ENCODE measurements around the gene RTEL1. TPM values are rescaled to one million over a fixed set of nuclear protein-coding genes. Genes with fewer than 3 reads are reported as not detected.
"Not testable (repeated sequence)": the region's sequence is repeated elsewhere in the genome, so short reads cannot be mapped to it uniquely, and the experiment has no call there.

The RTEL1 gene, protein sequence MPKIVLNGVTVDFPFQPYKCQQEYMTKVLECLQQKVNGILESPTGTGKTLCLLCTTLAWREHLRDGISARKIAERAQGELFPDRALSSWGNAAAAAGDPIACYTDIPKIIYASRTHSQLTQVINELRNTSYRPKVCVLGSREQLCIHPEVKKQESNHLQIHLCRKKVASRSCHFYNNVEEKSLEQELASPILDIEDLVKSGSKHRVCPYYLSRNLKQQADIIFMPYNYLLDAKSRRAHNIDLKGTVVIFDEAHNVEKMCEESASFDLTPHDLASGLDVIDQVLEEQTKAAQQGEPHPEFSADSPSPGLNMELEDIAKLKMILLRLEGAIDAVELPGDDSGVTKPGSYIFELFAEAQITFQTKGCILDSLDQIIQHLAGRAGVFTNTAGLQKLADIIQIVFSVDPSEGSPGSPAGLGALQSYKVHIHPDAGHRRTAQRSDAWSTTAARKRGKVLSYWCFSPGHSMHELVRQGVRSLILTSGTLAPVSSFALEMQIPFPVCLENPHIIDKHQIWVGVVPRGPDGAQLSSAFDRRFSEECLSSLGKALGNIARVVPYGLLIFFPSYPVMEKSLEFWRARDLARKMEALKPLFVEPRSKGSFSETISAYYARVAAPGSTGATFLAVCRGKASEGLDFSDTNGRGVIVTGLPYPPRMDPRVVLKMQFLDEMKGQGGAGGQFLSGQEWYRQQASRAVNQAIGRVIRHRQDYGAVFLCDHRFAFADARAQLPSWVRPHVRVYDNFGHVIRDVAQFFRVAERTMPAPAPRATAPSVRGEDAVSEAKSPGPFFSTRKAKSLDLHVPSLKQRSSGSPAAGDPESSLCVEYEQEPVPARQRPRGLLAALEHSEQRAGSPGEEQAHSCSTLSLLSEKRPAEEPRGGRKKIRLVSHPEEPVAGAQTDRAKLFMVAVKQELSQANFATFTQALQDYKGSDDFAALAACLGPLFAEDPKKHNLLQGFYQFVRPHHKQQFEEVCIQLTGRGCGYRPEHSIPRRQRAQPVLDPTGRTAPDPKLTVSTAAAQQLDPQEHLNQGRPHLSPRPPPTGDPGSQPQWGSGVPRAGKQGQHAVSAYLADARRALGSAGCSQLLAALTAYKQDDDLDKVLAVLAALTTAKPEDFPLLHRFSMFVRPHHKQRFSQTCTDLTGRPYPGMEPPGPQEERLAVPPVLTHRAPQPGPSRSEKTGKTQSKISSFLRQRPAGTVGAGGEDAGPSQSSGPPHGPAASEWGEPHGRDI (N-terminal part only)
- total RNA-seq (2014; rRNA removed; shearing (Covaris generic)): 8.4 and 12.5 TPM in 2 replicates
- 15.2 and 16.2 TPM in 2 replicates for polyA plus RNA-seq (2015; cell fraction: cytosol; rRNA removed)
- polyA plus RNA-seq (2015; cell fraction: nucleus; rRNA removed): 62.5 and 121 TPM in 2 replicates

DNA sequence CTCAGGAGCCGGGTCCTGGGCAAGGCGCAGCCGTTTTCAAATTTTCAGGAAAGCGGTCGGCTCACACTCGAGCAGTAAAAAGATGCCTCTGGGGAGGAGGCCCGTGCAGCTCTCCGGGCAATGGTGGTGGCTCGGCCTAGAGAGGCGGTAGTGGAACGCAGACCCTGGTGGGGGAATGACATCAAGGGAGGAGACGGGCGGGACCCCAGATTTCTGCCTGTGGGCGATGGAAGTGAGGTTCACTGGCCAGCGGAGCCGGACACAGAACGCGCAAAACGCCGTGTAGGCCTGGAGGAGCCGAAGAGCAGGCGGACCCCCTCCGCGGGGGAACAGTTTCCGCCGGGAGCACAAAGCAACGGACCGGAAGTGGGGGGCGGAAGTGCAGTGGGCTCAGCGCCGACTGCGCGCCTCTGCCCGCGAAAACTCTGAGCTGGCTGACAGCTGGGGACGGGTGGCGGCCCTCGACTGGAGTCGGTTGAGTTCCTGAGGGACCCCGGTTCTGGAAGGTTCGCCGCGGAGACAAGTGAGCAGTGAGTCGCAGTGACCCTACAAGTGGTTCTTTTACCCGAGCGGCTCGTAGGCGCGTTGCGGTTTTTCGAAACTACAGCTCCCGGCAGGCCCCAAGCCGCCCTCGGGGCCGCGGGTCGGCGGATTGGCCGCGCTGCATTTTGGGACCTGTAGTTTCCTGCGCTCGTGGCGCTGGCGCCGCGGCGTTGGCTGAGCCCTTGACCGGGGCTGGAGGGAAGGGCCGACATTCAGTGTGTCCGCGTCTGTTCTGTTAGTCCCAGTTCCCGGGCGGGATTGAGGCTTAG, at the start of gene RTEL1:
Gene RTEL1, plus strand, starts transcription at position 376 of the 812 bp plus-strand sequence. CDS start 1,091 bp downstream, outside the sequence.
- in situ Hi-C loops (cut with HindIII; ENCODE audit: low pct_unique_long_range_greater_than_20kb, low sequenced_read_pairs): no loop called here
- DNase-seq (ENCODE audit: low read depth, low spot score): peak; percentile 91

- in situ Hi-C loops (cut with HindIII; ENCODE audit: low pct_unique_long_range_greater_than_20kb, low sequenced_read_pairs): no loop called here
- no peak for DNase-seq (ENCODE audit: low read depth, low spot score)
Observed at GRCh38 chr20:63610581-63611435, 47.3 kb upstream of the RTEL1 start.

GRCh38 chr20:63611646-63612045, 46.5 kb upstream of the RTEL1 start:
- in situ Hi-C loops (cut with HindIII; ENCODE audit: low pct_unique_long_range_greater_than_20kb, low sequenced_read_pairs): no loop called here
- no peak for DNase-seq (ENCODE audit: low read depth, low spot score)

DNA sequence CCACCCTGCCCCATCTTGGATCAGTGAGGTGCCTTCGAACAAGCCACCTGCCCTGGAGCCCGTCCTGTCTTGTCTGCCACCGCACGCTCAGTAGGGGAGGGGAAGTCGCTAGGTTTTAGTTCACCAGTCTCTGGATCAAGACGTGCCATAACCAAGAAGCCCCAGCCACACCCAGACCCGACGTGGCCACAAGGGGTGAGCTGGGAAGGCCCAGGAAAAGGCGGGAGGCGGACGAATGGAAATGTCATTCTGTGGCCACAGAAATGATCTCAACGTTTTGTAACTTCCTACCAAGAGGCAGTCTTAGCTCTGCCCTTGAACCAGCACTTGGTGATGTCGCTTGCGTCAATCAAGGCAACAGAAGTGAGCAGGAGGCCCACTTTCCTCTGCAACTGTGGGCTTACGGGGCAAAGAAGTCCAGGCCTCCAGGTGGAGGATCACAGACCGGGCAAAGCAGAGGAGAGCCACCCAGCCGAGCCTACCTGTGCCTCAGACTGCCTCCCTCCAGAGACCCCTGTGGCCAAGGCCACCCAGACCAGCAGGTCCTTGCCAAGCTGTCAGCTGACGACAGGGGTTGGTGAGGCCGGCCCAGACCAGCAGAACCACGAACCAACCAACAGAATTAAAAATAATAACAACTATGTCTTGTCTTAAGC, 45.7 kb upstream of the RTEL1 start:
- DNase-seq (ENCODE audit: low read depth, low spot score): no peak

DNA sequence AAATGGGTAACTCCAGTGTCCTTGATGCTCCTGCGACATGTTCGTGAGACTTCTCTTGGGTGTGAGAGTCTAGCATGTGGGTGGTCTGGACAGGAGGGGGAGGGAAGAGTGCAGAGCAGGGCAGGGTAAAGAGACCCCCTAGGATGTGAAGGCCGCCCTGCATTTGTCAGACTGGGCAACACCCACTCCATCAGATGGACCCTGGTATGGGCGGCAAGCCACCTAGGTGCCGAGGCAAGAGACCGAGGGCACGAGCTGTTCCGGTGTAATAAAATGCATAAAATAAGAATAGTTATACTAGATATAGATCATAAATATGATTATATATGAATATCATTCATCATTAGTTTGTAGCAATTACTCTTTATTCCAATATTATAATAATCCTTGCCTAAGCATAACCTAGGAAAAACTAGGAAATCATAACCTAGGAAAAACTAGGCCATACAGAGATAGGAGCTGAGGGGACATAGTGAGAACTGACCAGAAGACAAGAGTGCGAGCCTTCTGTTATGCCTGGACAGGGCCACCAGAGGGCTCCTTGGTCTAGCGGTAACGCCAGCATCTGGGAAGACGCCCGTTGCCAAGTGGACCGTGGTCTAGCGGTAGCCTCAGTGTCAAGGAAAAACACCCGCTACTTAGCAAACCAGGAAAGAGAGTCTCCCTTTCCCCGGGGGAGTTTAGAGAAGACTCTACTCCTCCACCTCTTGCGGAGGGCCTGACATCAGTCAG, 44.1 kb upstream of the RTEL1 start:
- in situ Hi-C loops (cut with HindIII; ENCODE audit: low pct_unique_long_range_greater_than_20kb, low sequenced_read_pairs): not testable (repeated sequence)
- DNase-seq (ENCODE audit: low read depth, low spot score): peak; percentile 17

More for the DNA sequence above, 45.7 kb upstream of the RTEL1 start:
- in situ Hi-C loops (cut with HindIII; ENCODE audit: low pct_unique_long_range_greater_than_20kb, low sequenced_read_pairs): no loop called here

DNA sequence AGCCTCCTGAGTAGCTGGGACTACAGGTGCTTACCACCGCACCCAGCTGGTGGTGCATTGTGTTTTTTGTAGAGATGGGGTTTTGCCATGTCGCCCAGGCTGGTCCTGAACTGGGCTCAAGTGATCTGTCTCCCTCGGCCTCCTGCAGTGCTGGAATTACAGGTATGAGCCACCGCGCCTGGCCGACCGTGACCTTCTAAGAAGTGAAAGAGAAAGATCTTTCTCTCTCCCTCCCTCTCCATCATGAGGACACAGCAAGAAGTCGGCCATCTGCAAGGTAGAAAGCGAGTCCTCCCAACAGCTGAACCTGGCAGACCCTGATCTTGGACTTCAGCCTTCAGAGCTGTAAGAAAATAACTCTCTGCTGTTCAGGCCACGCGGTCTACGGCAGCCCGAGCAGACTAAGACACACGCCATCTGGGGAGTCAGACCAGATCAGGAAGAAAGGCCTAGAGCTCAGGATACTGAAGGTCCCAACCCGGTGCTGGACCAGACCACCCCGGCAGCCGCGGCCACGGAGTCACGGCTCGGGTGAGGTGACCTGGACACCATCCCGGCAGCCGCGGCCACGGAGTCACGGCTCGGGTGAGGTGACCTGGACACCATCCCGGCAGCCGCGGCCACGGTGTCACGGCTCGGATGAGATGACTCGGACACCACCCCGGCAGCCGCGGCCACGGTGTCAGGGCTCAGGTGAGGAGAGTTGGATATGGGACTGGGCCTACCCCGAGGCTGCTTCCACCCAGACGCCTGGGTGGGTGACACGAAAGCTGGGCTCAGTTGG, 40.8 kb upstream of the RTEL1 start:
- in situ Hi-C loops (cut with HindIII; ENCODE audit: low pct_unique_long_range_greater_than_20kb, low sequenced_read_pairs): no loop called here

DNA sequence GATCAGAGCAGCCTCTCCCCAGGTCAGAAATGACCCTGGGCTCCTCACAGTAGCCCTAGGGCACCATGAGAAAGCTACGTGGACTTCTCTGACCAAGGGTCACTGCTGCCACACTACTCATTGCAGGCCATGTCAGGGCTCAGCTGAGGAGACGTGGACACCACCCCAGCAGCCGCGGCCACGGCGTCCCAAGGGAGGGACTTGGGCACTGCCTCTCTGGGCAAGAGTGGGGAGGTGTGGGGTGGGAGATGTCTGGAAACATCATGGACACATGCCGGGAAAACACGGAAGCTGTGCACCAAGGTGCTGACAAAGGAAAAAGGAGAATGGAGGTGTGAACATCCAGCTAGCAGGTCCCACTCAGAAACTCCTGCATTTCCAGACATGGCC, 40.2 kb upstream of the RTEL1 start:
- no peak for DNase-seq (ENCODE audit: low read depth, low spot score)
- in situ Hi-C loops (cut with HindIII; ENCODE audit: low pct_unique_long_range_greater_than_20kb, low sequenced_read_pairs): no loop called here

More for the DNA sequence above, 40.8 kb upstream of the RTEL1 start:
- DNase-seq (ENCODE audit: low read depth, low spot score): no peak

DNA sequence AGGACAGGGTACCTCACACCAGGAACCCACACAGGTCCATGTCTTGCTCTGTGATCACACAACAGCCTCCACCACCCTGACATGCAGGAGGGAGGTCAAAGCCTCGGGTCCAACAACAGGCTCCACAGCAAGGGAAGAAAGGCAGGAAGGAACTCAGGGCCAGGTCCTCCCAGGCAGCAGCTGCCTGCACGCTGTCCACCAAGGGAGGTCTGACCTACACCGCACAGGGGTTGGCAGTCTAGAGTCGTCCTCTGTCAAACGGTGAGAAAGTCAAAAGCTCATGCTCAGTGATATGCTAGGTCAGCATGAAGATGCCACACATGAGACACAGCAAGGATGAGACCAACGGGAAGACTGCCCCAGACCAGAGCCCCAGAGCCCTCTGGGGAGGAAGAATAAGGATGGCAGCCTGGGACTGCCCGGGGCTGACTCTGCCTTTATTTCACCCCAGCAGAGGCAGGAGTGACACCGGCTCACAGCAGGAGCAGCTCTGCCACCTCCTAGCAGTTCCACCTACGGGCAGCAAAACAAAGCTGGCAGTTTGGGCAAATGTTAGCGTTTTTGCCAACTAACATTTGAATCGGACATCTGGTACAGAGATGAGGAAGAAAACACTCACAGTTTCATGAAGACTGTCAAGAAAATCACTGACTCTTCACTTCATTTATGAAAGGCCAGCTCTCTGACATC, 39.7 kb upstream of the RTEL1 start:
- in situ Hi-C loops (cut with HindIII; ENCODE audit: low pct_unique_long_range_greater_than_20kb, low sequenced_read_pairs): no loop called here

DNA sequence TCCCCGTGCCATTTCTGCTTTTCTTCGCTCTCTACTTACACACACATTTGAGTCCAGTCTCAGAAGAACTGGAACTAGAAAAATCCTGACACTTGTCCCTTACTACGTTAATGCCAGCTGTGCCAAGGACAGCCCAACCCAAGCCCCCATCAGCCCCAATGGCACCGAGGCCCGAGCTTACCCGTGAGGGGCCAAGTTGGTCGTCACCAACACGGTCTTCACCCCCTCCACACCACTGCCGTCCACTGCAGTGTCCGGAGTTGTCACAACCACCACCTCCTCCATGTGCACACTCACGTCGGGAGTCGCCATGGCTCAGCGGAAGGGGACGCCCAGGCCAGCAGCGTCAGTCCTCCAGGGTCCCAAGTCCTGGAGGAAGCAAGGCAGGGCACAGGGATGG, 39.0 kb upstream of the RTEL1 start:
- in situ Hi-C loops (cut with HindIII; ENCODE audit: low pct_unique_long_range_greater_than_20kb, low sequenced_read_pairs): no loop called here
- no peak for DNase-seq (ENCODE audit: low read depth, low spot score)

More for the DNA sequence above, 39.7 kb upstream of the RTEL1 start:
- DNase-seq (ENCODE audit: low read depth, low spot score): no peak

GRCh38 chr20:63619505-63619904, 38.6 kb upstream of the RTEL1 start:
- in situ Hi-C loops (cut with HindIII; ENCODE audit: low pct_unique_long_range_greater_than_20kb, low sequenced_read_pairs): no loop called here
- no peak for DNase-seq (ENCODE audit: low read depth, low spot score)

DNA sequence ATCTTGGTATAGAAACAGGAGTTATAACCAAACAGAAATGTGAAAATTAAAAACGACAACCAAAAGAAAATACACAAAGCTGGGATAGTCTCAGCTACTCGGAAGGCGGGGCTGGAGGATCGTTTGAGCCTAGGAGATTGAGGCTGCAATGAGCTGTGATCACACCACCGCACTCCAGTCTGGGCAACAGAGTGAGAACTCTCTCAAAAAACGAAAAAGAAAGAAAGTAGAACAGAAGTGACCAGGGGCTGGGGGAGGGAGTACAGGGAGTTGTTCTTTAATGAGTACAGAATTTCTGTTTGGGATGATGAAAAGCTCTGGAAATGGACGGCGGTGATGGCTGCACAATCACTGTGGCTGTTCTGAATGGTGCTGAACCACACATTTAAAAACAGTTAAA, 37.1 kb upstream of the RTEL1 start:
- in situ Hi-C loops (cut with HindIII; ENCODE audit: low pct_unique_long_range_greater_than_20kb, low sequenced_read_pairs): no loop called here
- DNase-seq (ENCODE audit: low read depth, low spot score): no peak

DNA sequence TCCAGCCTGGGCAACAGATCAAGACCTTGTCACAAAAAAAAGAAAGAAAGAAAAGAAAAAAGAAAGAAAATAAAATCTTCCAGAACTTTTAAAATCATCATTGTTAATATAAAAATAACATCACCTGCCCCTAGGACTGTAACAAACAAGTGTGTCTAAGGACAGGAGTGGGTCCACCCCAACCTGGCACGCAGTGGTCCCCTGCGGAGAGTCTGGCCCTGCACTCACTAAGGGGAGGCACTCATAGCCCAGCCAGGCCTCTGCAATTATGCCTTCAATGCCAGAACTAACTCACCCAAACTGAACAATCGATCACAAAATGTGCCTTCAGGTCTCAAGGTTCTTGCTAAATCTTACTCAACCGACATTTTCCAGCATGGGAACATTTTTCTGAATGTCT, 36.0 kb upstream of the RTEL1 start:
- no peak for DNase-seq (ENCODE audit: low read depth, low spot score)
- in situ Hi-C loops (cut with HindIII; ENCODE audit: low pct_unique_long_range_greater_than_20kb, low sequenced_read_pairs): no loop called here

GRCh38 chr20:63622732-63623131, 35.4 kb upstream of the RTEL1 start:
- no peak for DNase-seq (ENCODE audit: low read depth, low spot score)
- in situ Hi-C loops (cut with HindIII; ENCODE audit: low pct_unique_long_range_greater_than_20kb, low sequenced_read_pairs): no loop called here

GRCh38 chr20:63624486-63624885, 33.6 kb upstream of the RTEL1 start:
- peak; percentile 37 for DNase-seq (ENCODE audit: low read depth, low spot score)
- in situ Hi-C loops (cut with HindIII; ENCODE audit: low pct_unique_long_range_greater_than_20kb, low sequenced_read_pairs): no loop called here
